Measurements from ENCODE around the gene SMPD3. TPM values are rescaled to one million over a fixed set of nuclear protein-coding genes. Genes with fewer than 3 reads are reported as not detected.

SMPD3 gene
- total and polyA plus RNA-seq, 9 of the 15 experiments (the other 6 are each of a cell fraction or from before 2014, with no cell fraction given), result 0.03 to 1.2 (median 0.18) TPM

GRCh38 chr16:68310774-68311511 lies 137.4 kb downstream of the SMPD3 start, which contains the start of the genes PRMT7 and SLC7A6OS (continued):
- no peak for TF ChIP-seq PBX2 (CRISPR knock-in tag; IDR thresholded peaks at IDR 0.05; ENCODE audit: low read depth)
- no peak for TF ChIP-seq PBX2 (tag; conservative IDR thresholded peaks at IDR 0.05; ENCODE audit: low read depth)
- no peak for TF ChIP-seq ELF4 (CRISPR knock-in tag; IDR thresholded peaks at IDR 0.05)
- peak; percentile 43; the same call in 1 of the 2 replicates for TF ChIP-seq POLR2H (tag; IDR thresholded peaks at IDR 0.05; ENCODE audit: low read depth)
- peak; percentile 65; the same call in 1 of the 2 replicates for TF ChIP-seq KLF13 (tag; IDR thresholded peaks at IDR 0.05; ENCODE audit: borderline replicate concordance, low read depth)
- no peak; a peak in 1 of 4 replicates for TF ChIP-seq RCOR1 (IDR thresholded peaks at IDR 0.05; ENCODE audit: borderline replicate concordance in 1 of 2, low read depth in 2 of 2, low read length in 2 of 2)
- no peak for TF ChIP-seq U2AF1 (optimal IDR thresholded peaks at IDR 0.05; ENCODE audit: low read depth, low read length)
- TF ChIP-seq ZNF668 (CRISPR knock-in tag; IDR thresholded peaks at IDR 0.05), result no peak
- no peak for TF ChIP-seq ZNF239 (CRISPR knock-in tag; IDR thresholded peaks at IDR 0.05)
- no peak for TF ChIP-seq HEY1 (CRISPR knock-in tag; IDR thresholded peaks at IDR 0.05; ENCODE audit: borderline replicate concordance)
- TF ChIP-seq TCF3 (CRISPR knock-in tag; IDR thresholded peaks at IDR 0.05), result peak; percentile 23
- no peak for TF ChIP-seq ARID3B (CRISPR knock-in tag; IDR thresholded peaks at IDR 0.05; ENCODE audit: borderline replicate concordance)
- peak; percentile 46 for TF ChIP-seq CHD1 (IDR thresholded peaks at IDR 0.05; ENCODE audit: low read length)
- TF ChIP-seq TGIF2 (CRISPR knock-in tag; IDR thresholded peaks at IDR 0.05), result no peak
- TF ChIP-seq ZZZ3 (IDR thresholded peaks at IDR 0.05), result no peak
- TF ChIP-seq CBFA2T2 (conservative IDR thresholded peaks at IDR 0.05), result no peak
- no peak for TF ChIP-seq ZNF165 (CRISPR knock-in tag; IDR thresholded peaks at IDR 0.05; ENCODE audit: borderline replicate concordance)
- no peak for TF ChIP-seq ZNF77 (CRISPR knock-in tag; IDR thresholded peaks at IDR 0.05)
- no peak for TF ChIP-seq ZC3H4 (CRISPR knock-in tag; IDR thresholded peaks at IDR 0.05; ENCODE audit: borderline replicate concordance)
- TF ChIP-seq SMAD4 (CRISPR knock-in tag; conservative IDR thresholded peaks at IDR 0.05), result no peak
- TF ChIP-seq MTA1 (IDR thresholded peaks at IDR 0.05; ENCODE audit: borderline replicate concordance), result no peak
- TF ChIP-seq ZNF41 (CRISPR knock-in tag; conservative IDR thresholded peaks at IDR 0.05), result no peak
- TF ChIP-seq MTA2 (IDR thresholded peaks at IDR 0.05; ENCODE audit: low read depth), result no peak; the same call in 1 of the 2 replicates
- no peak for TF ChIP-seq MYBL2 (IDR thresholded peaks at IDR 0.05; ENCODE audit: low read depth)
- no peak for TF ChIP-seq MYBL2 (CRISPR knock-in tag; IDR thresholded peaks at IDR 0.05; ENCODE audit: borderline replicate concordance)
- no peak for TF ChIP-seq ZNF707 (CRISPR knock-in tag; conservative IDR thresholded peaks at IDR 0.05)
- no peak for TF ChIP-seq PTBP1 (IDR thresholded peaks at IDR 0.05; ENCODE audit: low read depth, low read length)
